Activated CD8-positive, alpha-beta T cell treated with anti-CD3 and anti-CD28 coated beads, Interleukin-2, amount 10 ng/mL, durations not matched to agents 7 days and 5 days (primary cell): ENCODE data around the gene KIFBP. TPM values are rescaled to one million over a fixed set of nuclear protein-coding genes. Genes with fewer than 3 reads are reported as not detected.
A peak's percentile ranks its signal among the peaks of the same experiment; 100 is the strongest.

ENCODE experiments used
- ATAC-seq: fragments of 150-1000 bp; cut with Tn5 transposase; one replicate; pipeline ENCODE4 v1.10.0; 2021; ENCODE audit warnings: moderate library complexity
- CTCF ChIA-PET: fragments of 350-600 bp; sonication (Branson Sonifier 250); formaldehyde crosslinking; loops from one replicate; lab custom pipeline; 2021; ENCODE audit warnings: antibody characterized with exemption; lab: Charles Lee
- POLR2A ChIA-PET: fragments of 350-600 bp; sonication (Branson Sonifier 250); formaldehyde crosslinking; loops from one replicate; lab custom pipeline; 2021; ENCODE audit warnings: antibody characterized with exemption; lab: Charles Lee
- DNase-seq: peaks from one replicate; pipeline ENCODE4 v3.0.0-alpha.2; 2020
- H3K27ac Mint-ChIP-seq: one replicate; pipeline ENCODE4 v1.8.0; 2021; ENCODE audit warnings: mild to moderate bottlenecking, mixed read lengths
- H3K27me3 Mint-ChIP-seq: one replicate; pipeline ENCODE4 v1.8.0; 2021; ENCODE audit warnings: low read depth, mixed read lengths
- H3K36me3 Mint-ChIP-seq: one replicate; pipeline ENCODE4 v1.8.0; 2021; ENCODE audit warnings: low read depth, mixed read lengths
- H3K4me1 Mint-ChIP-seq: one replicate; pipeline ENCODE4 v1.8.0; 2021; ENCODE audit warnings: low read depth, mixed read lengths
- H3K4me3 Mint-ChIP-seq: one replicate; pipeline ENCODE4 v1.8.0; 2021; ENCODE audit warnings: mild to moderate bottlenecking, mixed read lengths
- H3K9me3 Mint-ChIP-seq: one replicate; pipeline ENCODE4 v1.8.0; 2022; ENCODE audit warnings: mixed read lengths; ENCODE audit not compliant: insufficient read depth
- total RNA-seq, 2 experiments: library from RNA; stranded (reverse); gene quantifications; one replicate each; pipeline ENCODE4 v1.2.3, GENCODE V29; 2021

Gene KIFBP
- total RNA-seq, 2 experiments from 2014 or later = 13.7 to 16.5 TPM

GRCh38 chr10:69049566-69049961, 61.0 kb downstream of the KIFBP start:
- DNase-seq = no peak
- CTCF ChIA-PET = no interaction called here
- peak overlapping the region; percentile 30 for H3K27ac Mint-ChIP-seq
- H3K36me3 Mint-ChIP-seq = peaks cover 2% of the 10 kb centered on the region
- H3K27me3 Mint-ChIP-seq = no peaks in the 10 kb centered on the region
- no peaks in the 10 kb centered on the region for H3K9me3 Mint-ChIP-seq
- no peak for ATAC-seq
- peaks cover 59% of the 10 kb centered on the region for H3K4me1 Mint-ChIP-seq
- H3K4me3 Mint-ChIP-seq = no peak overlapping the region
- POLR2A ChIA-PET = interaction anchor here (1.0 to 5.6 kb wide), 2 partner anchors 9 to 39 kb away, joined by 3 to 32 read pairs; partner anchors contain the start of gene SRGN

GRCh38 chr10:69051303-69051702, 62.7 kb downstream of the KIFBP start:
- H3K27me3 Mint-ChIP-seq = no peaks in the 10 kb centered on the region
- H3K36me3 Mint-ChIP-seq = no peaks in the 10 kb centered on the region
- peak overlapping the region; percentile 70 for H3K27ac Mint-ChIP-seq
- DNase-seq = peak; percentile 77
- CTCF ChIA-PET = interaction anchor here (1.3 to 2.0 kb wide), 5 partner anchors 14 to 47 kb away, joined by 3 to 11 read pairs (median 5); partner anchors contain the start of gene SRGN
- no peak overlapping the region for H3K4me3 Mint-ChIP-seq
- POLR2A ChIA-PET = interaction anchor here (0.6 to 5.6 kb wide), 6 partner anchors 16 to 95 kb away, joined by 3 to 32 read pairs (median 3); partner anchors contain the start of genes DDX21 and SRGN
- no peaks in the 10 kb centered on the region for H3K9me3 Mint-ChIP-seq
- peak; percentile 70 for ATAC-seq
- H3K4me1 Mint-ChIP-seq = peaks cover 59% of the 10 kb centered on the region

- no peaks in the 10 kb centered on the region for H3K36me3 Mint-ChIP-seq
- ATAC-seq = no peak
- H3K27me3 Mint-ChIP-seq = no peaks in the 10 kb centered on the region
- H3K27ac Mint-ChIP-seq = peak overlapping the region; percentile 70
- no peaks in the 10 kb centered on the region for H3K9me3 Mint-ChIP-seq
- CTCF ChIA-PET = interaction anchor here (1.3 to 2.0 kb wide), 5 partner anchors 14 to 47 kb away, joined by 3 to 11 read pairs (median 5); partner anchors contain the start of gene SRGN
- DNase-seq = no peak
- peaks cover 61% of the 10 kb centered on the region for H3K4me1 Mint-ChIP-seq
- POLR2A ChIA-PET = interaction anchor here (0.8 to 5.6 kb wide), 5 partner anchors 32 to 96 kb away, joined by 3 to 32 read pairs (median 3); partner anchors contain the start of genes DDX21 and SRGN
- H3K4me3 Mint-ChIP-seq = no peak overlapping the region
Measured at GRCh38 chr10:69051710-69052487, 63.3 kb downstream of the KIFBP start.

- H3K27me3 Mint-ChIP-seq = no peaks in the 10 kb centered on the region
- ATAC-seq (no peak), DNase-seq (no peak)
- ChIA-PET POLR2A (interaction anchor here (5.6 kb wide), 1 partner anchor 35 kb away, joined by 32 read pairs; the partner anchor contains the start of gene SRGN), CTCF (interaction anchor here (1.6 to 2.0 kb wide), 2 partner anchors 13 to 48 kb away, joined by 5 to 11 read pairs; no protein-coding TSS in a partner anchor)
- peaks cover 65% of the 10 kb centered on the region for H3K4me1 Mint-ChIP-seq
- H3K27ac Mint-ChIP-seq = peak overlapping the region; percentile 0
- H3K36me3 Mint-ChIP-seq = no peaks in the 10 kb centered on the region
- H3K4me3 Mint-ChIP-seq = no peak overlapping the region
- no peaks in the 10 kb centered on the region for H3K9me3 Mint-ChIP-seq
Measured at GRCh38 chr10:69052736-69053135, 64.1 kb downstream of the KIFBP start.

GRCh38 chr10:69055241-69055640, 66.6 kb downstream of the KIFBP start:
- Mint-ChIP-seq H3K27ac (peak overlapping the region; percentile 56), H3K4me1 (peaks cover 65% of the 10 kb centered on the region), H3K27me3 (no peaks in the 10 kb centered on the region), H3K9me3 (no peaks in the 10 kb centered on the region), H3K4me3 (peak overlapping the region; percentile 36), H3K36me3 (no peaks in the 10 kb centered on the region)
- ATAC-seq (peak; percentile 28), DNase-seq (no peak)
- POLR2A ChIA-PET = interaction anchor here (0.6 to 4.8 kb wide), 6 partner anchors 9 to 37 kb away, joined by 3 to 40 read pairs (median 6); partner anchors contain the start of gene SRGN
- CTCF ChIA-PET = interaction anchor here (0.9 to 3.8 kb wide), 6 partner anchors 10 to 49 kb away, joined by 3 to 22 read pairs (median 10); no protein-coding TSS in a partner anchor

GRCh38 chr10:69056129-69056528, 67.5 kb downstream of the KIFBP start:
- no peaks in the 10 kb centered on the region for H3K9me3 Mint-ChIP-seq
- ChIA-PET CTCF (interaction anchor here (2.2 to 3.8 kb wide), 3 partner anchors 9 to 36 kb away, joined by 11 to 22 read pairs (median 20); no protein-coding TSS in a partner anchor), POLR2A (interaction anchor here (1.4 to 4.8 kb wide), 4 partner anchors 9 to 100 kb away, joined by 3 to 40 read pairs (median 12); partner anchors contain the start of genes DDX21 and SRGN)
- DNase-seq (no peak), ATAC-seq (no peak)
- peak overlapping the region; percentile 88 for H3K27ac Mint-ChIP-seq
- H3K4me3 Mint-ChIP-seq = no peak overlapping the region
- no peaks in the 10 kb centered on the region for H3K36me3 Mint-ChIP-seq
- H3K4me1 Mint-ChIP-seq = peaks cover 67% of the 10 kb centered on the region
- H3K27me3 Mint-ChIP-seq = no peaks in the 10 kb centered on the region

GRCh38 chr10:69056536-69057260, 68.1 kb downstream of the KIFBP start:
- H3K4me1 Mint-ChIP-seq = peaks cover 67% of the 10 kb centered on the region
- CTCF ChIA-PET = interaction anchor here (1.4 to 3.8 kb wide), 5 partner anchors 8 to 50 kb away, joined by 5 to 22 read pairs (median 11); no protein-coding TSS in a partner anchor
- peak overlapping the region; percentile 88 for H3K27ac Mint-ChIP-seq
- H3K9me3 Mint-ChIP-seq = no peaks in the 10 kb centered on the region
- peak overlapping the region; percentile 44 for H3K4me3 Mint-ChIP-seq
- no peaks in the 10 kb centered on the region for H3K36me3 Mint-ChIP-seq
- POLR2A ChIA-PET = interaction anchor here (1.2 to 4.8 kb wide), 5 partner anchors 9 to 101 kb away, joined by 3 to 40 read pairs (median 10); partner anchors contain the start of genes DDX21 and SRGN
- DNase-seq (no peak), ATAC-seq (no peak)
- H3K27me3 Mint-ChIP-seq = no peaks in the 10 kb centered on the region

- H3K36me3 Mint-ChIP-seq = no peaks in the 10 kb centered on the region
- peak overlapping the region; percentile 44 for H3K4me3 Mint-ChIP-seq
- H3K27ac Mint-ChIP-seq = peak overlapping the region; percentile 88
- no peaks in the 10 kb centered on the region for H3K27me3 Mint-ChIP-seq
- ChIA-PET CTCF (interaction anchor here (1.2 to 3.8 kb wide), 4 partner anchors 9 to 51 kb away, joined by 3 to 22 read pairs (median 5); no protein-coding TSS in a partner anchor), POLR2A (interaction anchor here (1.2 to 4.8 kb wide), 4 partner anchors 13 to 102 kb away, joined by 3 to 40 read pairs (median 8); partner anchors contain the start of genes DDX21 and SRGN)
- no peaks in the 10 kb centered on the region for H3K9me3 Mint-ChIP-seq
- ATAC-seq (peak; percentile 40), DNase-seq (peak; percentile 55)
- peaks cover 70% of the 10 kb centered on the region for H3K4me1 Mint-ChIP-seq
Measured at GRCh38 chr10:69057261-69057950, 68.8 kb downstream of the KIFBP start.

- ATAC-seq (no peak), DNase-seq (no peak)
- ChIA-PET CTCF (interaction anchor here (1.2 to 3.8 kb wide), 4 partner anchors 8 to 52 kb away, joined by 3 to 22 read pairs (median 5); no protein-coding TSS in a partner anchor), POLR2A (interaction anchor here (1.2 to 4.8 kb wide), 3 partner anchors 14 to 33 kb away, joined by 3 to 40 read pairs (median 14); partner anchors contain the start of gene SRGN)
- Mint-ChIP-seq H3K4me3 (no peak overlapping the region), H3K9me3 (no peaks in the 10 kb centered on the region), H3K27me3 (no peaks in the 10 kb centered on the region), H3K4me1 (peaks cover 66% of the 10 kb centered on the region), H3K27ac (peak overlapping the region; percentile 88), H3K36me3 (no peaks in the 10 kb centered on the region)
Measured at GRCh38 chr10:69057951-69058297, 69.3 kb downstream of the KIFBP start.

GRCh38 chr10:69060127-69060798, 71.7 kb downstream of the KIFBP start:
- ChIA-PET CTCF (interaction anchor here (1.4 kb wide), 1 partner anchor 32 kb away, joined by 7 read pairs; no protein-coding TSS in a partner anchor), POLR2A (interaction anchor here (0.6 to 1.2 kb wide), 2 partner anchors 12 to 147 kb away, joined by 3 read pairs; no protein-coding TSS in a partner anchor)
- H3K27ac Mint-ChIP-seq = no peak overlapping the region

More at GRCh38 chr10:69060127-69060798, 71.7 kb downstream of the KIFBP start:
- Mint-ChIP-seq H3K27me3 (no peaks in the 10 kb centered on the region), H3K4me3 (no peak overlapping the region), H3K4me1 (peaks cover 57% of the 10 kb centered on the region), H3K36me3 (no peaks in the 10 kb centered on the region), H3K9me3 (no peaks in the 10 kb centered on the region)
- no peak for ATAC-seq
- DNase-seq = no peak
